GM18519 (cell line): Measurements from ENCODE around the gene TMEM255B.

Experiments used
- ATAC-seq: cut with Tn5 transposase; IDR thresholded peaks from one replicate; pipeline ENCODE4 v1.9.1; 2021; ENCODE audit warnings: mild to moderate bottlenecking, moderate library complexity; ENCODE audit not compliant: unreplicated experiment, low FRiP score

TMEM255B gene

DNA sequence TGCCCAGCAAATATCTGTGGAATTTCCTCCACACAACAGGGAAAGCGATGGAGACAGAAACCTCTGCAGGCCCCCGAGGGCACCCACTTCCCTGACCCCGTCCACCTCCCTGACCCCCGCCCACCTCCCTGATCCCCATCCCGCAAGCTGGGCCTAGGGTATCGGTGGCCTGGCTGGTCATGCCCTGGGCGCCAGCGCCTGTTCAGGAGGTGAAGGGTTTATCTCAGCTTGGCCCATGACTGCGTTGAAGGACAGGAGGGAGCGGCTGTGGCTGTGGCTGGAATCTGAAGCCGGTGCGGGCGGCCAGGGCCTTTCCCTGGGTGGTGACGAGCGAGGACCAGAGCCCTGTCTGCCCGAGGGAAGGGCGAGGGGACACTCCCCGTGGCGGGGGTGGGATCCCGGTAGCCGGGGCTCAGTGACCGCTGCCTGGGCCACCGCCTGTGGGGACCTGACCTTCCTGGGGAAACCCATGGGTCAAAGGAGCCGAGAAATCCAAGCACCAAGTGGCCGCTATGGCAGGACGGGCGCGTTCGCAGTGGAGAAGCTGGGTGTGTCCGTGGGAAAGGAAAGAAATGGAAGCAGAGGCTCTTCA, 84.1 kb downstream of the TMEM255B start:
- no peak for ATAC-seq

DNA sequence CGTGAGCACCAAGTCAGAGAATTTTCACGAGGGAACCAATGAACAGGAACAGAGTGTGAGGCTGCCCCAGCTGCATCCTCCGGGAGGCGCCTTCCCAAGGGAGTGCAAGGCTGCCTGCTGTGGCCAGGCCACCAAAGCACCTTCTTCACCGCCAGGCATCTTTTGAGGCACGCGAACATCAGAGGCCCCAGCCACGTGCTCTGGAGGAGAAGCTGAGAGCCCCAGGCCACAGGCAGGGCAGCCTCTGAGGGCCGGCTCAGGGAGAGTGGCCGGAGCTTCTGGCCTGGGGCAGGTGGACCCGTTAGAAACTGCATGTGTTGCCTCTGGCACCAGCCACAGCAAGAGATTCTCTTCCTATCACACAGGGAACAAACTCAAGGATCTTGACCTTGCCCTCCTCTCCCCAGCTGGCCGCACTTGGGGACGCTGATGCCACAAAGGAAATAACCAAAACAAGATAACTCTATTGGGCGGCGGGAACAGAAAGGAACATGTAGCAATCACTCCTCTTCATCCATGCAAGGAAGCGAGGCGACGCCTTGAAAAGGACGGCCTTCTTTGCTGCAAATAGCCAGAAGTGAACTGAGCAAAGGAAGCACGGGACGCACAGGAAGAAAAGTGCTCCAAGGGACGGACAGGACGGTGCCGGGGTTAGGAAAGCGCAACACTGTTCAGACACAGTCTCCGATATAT, 85.0 kb downstream of the TMEM255B start:
- ATAC-seq: no peak

DNA sequence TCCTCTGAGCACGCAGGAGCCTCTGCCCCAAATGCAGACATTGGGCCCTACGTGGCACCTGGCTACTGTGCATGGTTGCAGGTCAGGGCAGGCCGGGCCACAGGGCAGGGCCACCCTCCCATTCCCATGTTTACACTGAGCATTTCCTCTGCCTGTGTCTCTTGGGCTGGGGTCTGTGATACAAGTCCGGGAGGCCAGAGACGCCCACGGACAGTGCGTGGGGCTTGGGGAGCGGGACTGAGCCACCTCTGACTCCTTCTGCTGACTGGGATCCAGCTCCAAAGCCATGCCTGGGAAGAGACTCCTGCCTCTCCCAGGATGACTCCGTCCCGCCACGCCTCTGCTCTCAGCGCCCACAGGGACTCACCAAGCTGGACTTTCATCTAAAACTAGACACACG, 86.0 kb downstream of the TMEM255B start:
- no peak for ATAC-seq

DNA sequence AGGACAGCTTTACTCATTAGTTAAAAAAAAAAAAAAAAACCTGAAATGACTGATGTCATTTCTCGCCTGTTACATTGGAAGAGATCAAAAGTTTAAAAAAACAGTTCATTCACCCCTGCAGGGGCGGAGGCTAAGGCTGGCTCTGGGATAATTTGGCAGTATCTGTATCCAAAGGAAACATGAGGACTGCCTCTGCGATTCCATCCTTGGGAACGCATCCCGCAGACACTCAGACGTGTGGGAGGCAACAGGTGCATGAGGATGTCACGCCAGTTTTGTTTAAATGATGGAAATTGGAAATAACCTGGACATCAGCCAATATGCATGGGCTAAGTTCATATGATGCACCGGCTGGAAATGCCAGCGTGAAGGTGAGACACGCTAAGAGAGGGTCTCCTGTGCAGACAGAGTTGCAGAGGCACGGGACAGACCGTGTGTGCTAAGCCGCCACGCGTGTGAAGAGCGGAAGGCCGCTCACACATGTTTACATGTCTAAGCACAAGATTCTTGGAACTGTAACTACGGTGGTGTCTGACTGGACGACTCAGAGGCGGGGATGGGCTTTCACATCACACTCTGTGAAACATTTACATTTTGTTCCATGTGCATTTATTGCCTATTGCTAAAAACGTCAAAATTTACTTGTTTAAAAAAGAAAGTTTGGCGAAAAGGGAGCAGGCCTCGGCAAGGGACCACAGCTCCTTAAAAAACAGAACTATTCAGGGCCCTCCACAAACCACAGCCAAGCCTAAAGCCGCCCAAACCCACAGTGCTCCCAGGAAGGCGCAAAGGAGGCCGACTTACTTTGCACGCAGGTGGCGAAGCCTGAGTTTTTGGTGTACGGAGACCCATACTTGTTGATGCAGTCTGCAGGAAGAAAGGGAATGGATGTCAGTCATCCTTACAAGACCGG, 87.0 kb downstream of the TMEM255B start:
- no peak for ATAC-seq

DNA sequence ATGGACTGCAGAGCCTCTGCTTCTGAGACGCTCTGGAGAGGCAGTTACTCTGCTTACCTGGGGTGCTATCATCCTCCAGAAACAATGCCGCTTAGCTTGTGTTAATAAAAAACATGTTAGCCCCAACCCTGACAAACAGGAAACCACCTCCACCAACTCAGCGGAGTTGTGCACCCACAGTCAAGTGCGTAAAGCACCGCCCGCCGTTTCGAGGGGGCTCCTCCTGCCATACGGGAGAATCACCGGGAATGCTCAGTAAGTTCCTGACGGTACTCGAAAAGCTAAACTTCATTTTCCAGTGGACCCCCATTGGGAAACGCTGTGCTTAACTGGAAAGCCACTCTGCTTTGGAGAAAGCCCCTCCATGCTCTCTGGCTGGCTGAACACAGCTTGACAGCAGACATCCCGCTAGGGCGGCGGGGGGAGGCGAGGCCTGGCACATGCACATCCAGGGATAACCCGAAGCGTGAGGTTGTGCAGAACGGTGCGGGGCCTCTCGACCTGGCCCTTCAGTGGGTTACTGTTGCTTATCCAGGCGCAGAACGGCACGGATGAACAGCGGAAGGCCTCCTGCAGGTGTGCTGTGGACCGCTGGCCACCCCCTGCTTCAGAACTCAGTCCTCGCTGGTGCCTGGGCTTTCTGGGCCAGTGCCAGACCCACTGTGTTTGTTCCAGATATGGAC, 87.8 kb downstream of the TMEM255B start:
- ATAC-seq: no peak

GRCh38 chr13:113848020-113848419, 89.0 kb downstream of the TMEM255B start:
- no peak for ATAC-seq

GRCh38 chr13:113848431-113849260, 89.6 kb downstream of the TMEM255B start:
- no peak for ATAC-seq

DNA sequence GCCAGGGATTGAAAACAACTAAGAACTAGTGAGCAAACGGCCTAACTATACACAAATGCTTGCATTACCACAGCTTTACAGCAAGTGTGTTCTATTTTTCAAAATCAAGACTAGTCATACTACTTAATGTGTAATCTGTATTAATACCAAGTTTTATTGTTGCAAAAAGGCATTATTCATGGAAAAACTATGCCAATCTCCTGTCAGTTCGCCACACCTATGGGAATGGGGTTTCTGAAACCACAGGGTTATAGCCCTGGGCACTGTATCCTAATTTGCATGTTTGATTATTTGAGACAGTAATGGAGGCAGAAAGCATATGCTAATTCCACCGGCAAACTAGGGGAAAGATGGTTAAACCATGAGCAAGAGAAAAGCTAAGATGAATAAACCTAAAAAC, 90.5 kb downstream of the TMEM255B start:
- no peak for ATAC-seq

DNA sequence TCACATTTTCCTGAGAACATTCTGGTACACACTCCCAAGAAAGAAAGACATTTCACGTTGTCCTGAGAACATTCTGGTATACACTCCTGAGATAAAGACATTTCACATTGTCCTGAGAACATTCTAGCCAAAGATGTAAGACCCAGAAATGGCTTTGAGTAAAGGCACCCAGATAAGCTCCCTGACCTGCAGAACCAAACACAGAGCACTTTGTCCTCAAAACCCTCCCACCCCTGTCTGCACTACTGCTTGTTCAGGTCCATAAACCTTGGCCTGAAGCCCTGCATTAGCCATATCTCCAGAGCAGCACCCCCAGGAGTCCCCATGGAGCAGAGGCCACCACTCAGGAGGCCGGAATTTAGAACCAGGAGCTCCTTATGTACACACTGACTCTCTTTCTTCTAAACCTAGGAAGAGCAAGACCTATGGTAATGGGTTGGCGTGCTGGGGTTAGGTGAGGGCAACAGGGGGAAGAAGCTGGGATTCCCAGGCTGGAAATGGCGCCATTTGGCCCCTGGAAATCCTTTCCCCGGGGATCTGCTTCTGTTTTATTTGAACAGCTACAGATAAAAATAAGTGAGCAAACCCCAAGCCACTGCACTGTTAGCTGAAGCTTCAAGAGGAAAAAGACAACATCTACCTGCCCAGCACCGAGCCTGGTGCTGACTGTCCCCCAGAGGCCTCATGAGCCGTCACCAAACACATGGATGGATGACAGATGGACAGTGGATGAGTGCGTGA, 91.1 kb downstream of the TMEM255B start:
- no peak for ATAC-seq

- no peak for ATAC-seq
These were observed 91.9 kb downstream of the TMEM255B start for GRCh38 chr13:113850722-113851479.

DNA sequence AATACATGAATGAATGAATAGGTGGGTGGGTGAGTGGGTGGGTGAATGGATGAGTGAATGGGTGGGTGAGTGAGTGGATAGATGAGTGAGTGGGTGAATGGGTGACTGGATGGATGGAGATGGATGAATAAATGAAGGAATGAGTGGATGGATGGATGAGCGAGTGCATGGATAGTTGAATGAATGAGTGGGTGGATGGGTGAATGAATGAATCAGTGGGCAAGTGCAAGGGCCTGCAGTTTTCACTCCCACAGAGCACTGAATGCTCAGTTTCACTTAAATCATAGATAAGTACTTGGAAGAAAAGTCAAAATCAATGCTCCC, 92.4 kb downstream of the TMEM255B start:
- no peak for ATAC-seq

DNA sequence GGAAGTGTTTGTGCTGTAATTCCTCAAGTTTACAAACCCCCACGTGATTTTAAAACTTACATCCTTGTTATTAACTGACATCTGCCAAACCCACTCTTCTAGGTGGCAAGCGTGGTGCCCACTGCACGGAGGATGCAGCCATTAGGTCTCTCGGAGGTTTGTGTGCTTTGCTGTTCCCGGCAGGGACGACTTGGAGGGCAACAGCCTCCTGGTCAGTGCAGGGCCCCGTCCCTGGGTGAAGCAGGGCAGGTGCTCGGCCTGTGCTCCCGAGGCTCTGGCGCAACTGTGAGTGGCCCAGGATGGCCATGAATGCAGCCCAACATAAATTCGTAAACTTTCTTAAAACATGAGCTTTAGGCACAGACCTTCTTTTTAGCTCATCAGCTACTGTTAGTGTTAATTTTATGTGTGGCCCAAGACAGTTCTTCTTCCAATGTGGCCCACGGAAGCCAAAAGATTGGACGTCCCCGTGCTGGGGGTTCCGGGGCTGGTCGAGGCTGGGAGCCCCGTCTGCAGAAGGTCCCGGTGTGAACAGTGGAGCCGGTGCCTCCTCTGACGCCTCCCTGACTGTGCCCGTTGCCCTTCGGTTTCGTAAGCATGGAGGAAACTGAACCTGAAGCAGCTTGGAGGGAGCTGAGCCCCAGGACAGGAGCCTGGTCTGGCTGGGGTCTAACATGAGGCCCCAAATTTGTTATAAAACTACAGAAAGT, 93.0 kb downstream of the TMEM255B start:
- no peak for ATAC-seq

DNA sequence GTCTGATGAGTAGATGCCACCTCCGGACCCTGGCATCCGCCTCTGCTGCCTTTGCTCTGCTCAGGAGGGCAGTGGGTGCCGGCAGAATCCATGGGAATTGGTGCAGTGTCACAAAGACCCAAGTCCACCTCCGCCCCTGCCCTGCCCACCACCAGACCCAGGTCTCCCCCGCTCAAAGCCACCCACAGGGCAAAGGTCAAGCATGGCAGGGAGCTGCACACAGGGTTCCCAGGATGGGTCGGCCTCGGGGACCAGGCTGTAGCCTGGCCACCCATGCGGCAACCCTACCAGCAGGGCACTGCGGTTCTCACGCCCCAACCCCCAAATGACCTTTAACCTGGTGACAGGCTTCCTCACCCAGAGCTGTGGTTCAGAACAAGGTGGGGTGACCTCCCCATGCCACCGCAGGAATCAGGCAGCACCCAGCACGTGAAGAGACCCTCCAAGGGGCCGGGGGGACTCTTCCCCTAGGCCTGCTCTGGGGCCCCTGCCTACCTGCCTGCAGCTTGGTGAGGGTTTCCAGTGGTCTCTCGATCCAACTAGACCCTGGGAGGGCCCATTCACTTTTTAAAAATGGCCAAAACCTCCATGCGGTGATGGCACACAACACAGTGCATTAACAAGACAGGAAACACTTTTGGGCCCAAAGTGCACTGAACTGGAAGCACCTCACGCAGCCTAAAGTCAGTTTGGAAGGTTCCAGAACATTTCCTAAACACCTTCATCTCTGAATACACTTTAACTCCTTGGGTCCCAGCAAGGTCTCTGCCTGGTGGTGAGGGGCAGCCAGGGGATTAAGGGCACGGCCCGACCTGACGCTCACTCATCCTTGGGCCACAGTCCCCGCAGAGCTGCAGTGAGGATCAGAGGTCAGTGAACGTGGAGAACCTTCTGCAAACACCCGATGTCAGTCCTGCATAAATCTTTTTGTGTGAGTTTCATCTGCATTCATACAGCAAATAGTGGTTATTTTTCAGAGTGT, 93.8 kb downstream of the TMEM255B start:
- ATAC-seq: no peak

GRCh38 chr13:113853518-113854237, 94.7 kb downstream of the TMEM255B start:
- ATAC-seq: no peak

DNA sequence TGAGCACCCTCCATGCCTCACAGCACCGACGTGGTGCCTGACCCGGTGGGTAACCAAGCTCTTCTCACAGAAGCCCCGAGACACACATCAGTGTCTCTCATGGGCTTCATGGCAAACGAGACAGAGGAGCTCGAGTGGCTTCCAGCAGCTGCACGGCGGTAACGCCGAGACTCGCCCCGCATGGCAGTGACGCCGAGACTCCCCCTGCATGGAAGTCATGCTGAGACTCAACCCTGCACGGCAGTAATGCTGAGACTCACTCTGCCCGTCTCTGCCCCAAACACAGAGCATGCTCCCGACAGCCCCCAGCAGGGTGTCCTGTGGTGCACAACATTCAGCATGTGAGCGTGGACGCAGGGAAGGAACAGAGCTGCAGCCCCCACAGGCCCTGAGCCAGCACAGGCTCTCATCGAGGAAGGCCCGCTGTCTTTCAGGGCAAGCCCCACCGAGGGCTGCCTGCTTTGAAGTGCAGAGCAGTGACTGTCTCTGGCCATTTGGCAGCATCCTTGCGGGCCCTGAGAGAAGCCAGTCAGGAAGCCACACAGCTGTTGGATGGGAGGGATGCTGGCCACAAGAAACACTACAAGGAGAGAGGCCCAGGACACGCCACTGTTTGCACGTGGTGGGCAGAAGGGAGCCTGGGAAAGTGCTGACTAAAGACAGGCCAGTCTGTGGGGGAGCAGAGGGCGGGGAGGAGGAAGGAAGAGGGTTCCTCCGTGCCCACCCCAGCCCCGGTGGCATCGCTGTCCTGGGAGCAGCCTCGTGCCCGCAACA, 95.4 kb downstream of the TMEM255B start:
- ATAC-seq: no peak
